IMR-90 (cell line): Measurements from ENCODE around the gene THOP1. TPM values are rescaled to one million over a fixed set of nuclear protein-coding genes. Genes with fewer than 3 reads are reported as not detected.

ENCODE experiments used
- ATAC-seq: fragments of 200-7000 bp; cut with Tn5 transposase; 2 replicates; pipeline ENCODE4 v1.9.1; 2020; ENCODE audit warnings: low read depth, mild to moderate bottlenecking, moderate library complexity
- BruUV-seq: library from RNA; stranded (reverse); fragments of 400-500 nt; replicated peaks from 2 replicates; lab custom pipeline; 2021; lab: Mats Ljungman, UMichigan
- CTCF ChIA-PET: fragments of 300-600 bp; formaldehyde crosslinking; extraction: SDS; loops from one replicate; lab custom pipeline; 2021; ENCODE audit warnings: antibody characterized with exemption; lab: Yijun Ruan, JAX
- POLR2A ChIA-PET: fragments of 300-600 bp; sonication (Branson Sonifier 250); formaldehyde crosslinking; loops from one replicate; lab custom pipeline; 2022; ENCODE audit warnings: antibody characterized with exemption; ENCODE audit not compliant: unreplicated experiment; lab: Charles Lee
- DNase-seq: peaks from one replicate; pipeline ENCODE4 v3.0.0; 2013
- H2AFZ ChIP-seq: replicated peaks from 2 replicates; pipeline ENCODE3; 2013; ENCODE audit warnings: low read length, mild to moderate bottlenecking; ENCODE audit not compliant: poor library complexity
- H2AK5ac ChIP-seq: 2 replicates; pipeline ENCODE4 v1.6.1; 2013; ENCODE audit warnings: low read depth, low read length, inconsistent platforms
- H2AK9ac ChIP-seq: replicated peaks from 2 replicates; pipeline ENCODE3; 2013; ENCODE audit warnings: mild to moderate bottlenecking, low read depth, low read length, moderate library complexity; ENCODE audit not compliant: poor library complexity
- H2BK120ac ChIP-seq: 2 replicates; pipeline ENCODE4 v1.6.1; 2013; ENCODE audit warnings: low read depth, low read length, inconsistent platforms
- H2BK15ac ChIP-seq: 3 replicates; pipeline ENCODE4 v1.6.1; 2013; ENCODE audit warnings: low read depth, low read length, inconsistent platforms
- H2BK20ac ChIP-seq: 2 replicates; pipeline ENCODE4 v1.6.1; 2013; ENCODE audit warnings: low read depth, mild to moderate bottlenecking, inconsistent platforms, low read length, moderate library complexity
- H2BK5ac ChIP-seq: 2 replicates; pipeline ENCODE4 v1.6.1; 2013; ENCODE audit warnings: mild to moderate bottlenecking, low read depth, low read length, inconsistent platforms; ENCODE audit not compliant: poor library complexity, severe bottlenecking
- H3K14ac ChIP-seq: replicated peaks from 2 replicates; pipeline ENCODE4 v1.6.1; 2013; ENCODE audit warnings: low read depth, low read length, inconsistent platforms
- H3K18ac ChIP-seq: 2 replicates; pipeline ENCODE4 v1.6.1; 2013; ENCODE audit warnings: low read depth, low read length, control low read depth
- H3K23ac ChIP-seq: 2 replicates; pipeline ENCODE4 v1.6.1; 2013; ENCODE audit warnings: low read depth, low read length, inconsistent platforms
- H3K27ac ChIP-seq: 2 replicates; pipeline ENCODE4 v1.5.1; 2013; ENCODE audit warnings: mild to moderate bottlenecking, control low read depth, low read length; ENCODE audit not compliant: insufficient read depth
- H3K27me3 ChIP-seq: 2 replicates; pipeline ENCODE4 v1.6.1; 2013; ENCODE audit warnings: low read length; ENCODE audit not compliant: control insufficient read depth, insufficient read depth
- H3K36me3 ChIP-seq: 2 replicates; pipeline ENCODE4 v1.6.1; 2013; ENCODE audit warnings: low read length, mixed read lengths; ENCODE audit not compliant: control insufficient read depth, insufficient read depth
- H3K4ac ChIP-seq: 2 replicates; pipeline ENCODE4 v1.6.1; 2013; ENCODE audit warnings: low read depth, low read length, inconsistent platforms
- H3K4me1 ChIP-seq: 2 replicates; pipeline ENCODE4 v1.6.1; 2013; ENCODE audit warnings: low read length, mixed read lengths; ENCODE audit not compliant: control insufficient read depth, insufficient read depth
- H3K4me2 ChIP-seq: 2 replicates; pipeline ENCODE4 v1.6.1; 2013; ENCODE audit warnings: low read depth, mild to moderate bottlenecking, control low read depth, low read length, moderate library complexity
- H3K4me3 ChIP-seq: 2 replicates; pipeline ENCODE4 v1.5.1; 2013; ENCODE audit warnings: low read depth, mild to moderate bottlenecking, control low read depth, low read length, moderate library complexity; ENCODE audit not compliant: insufficient read depth
- H3K56ac ChIP-seq: 2 replicates; pipeline ENCODE4 v1.6.1; 2013; ENCODE audit warnings: low read length, inconsistent platforms; ENCODE audit not compliant: insufficient read depth; ENCODE audit errors: extremely low read depth
- H3K79me1 ChIP-seq, 2 experiments: 2 replicates each; pipeline ENCODE4 v1.6.1; 2013; ENCODE audit warnings: low read length in 2 of 2, inconsistent platforms in 1 of 2, low read depth in 1 of 2
- H3K9ac ChIP-seq: 2 replicates; pipeline ENCODE4 v1.6.1; 2013; ENCODE audit warnings: low read depth, low read length, control low read depth
- H3K9me1 ChIP-seq: 2 replicates; pipeline ENCODE4 v1.6.1; 2013; ENCODE audit warnings: low read length, inconsistent platforms; ENCODE audit not compliant: insufficient read depth
- H3K9me3 ChIP-seq: 2 replicates; pipeline ENCODE4 v1.6.1; 2013; ENCODE audit warnings: low read length; ENCODE audit not compliant: control insufficient read depth, insufficient read depth
- H4K20me1 ChIP-seq: 2 replicates; pipeline ENCODE4 v1.6.1; 2013; ENCODE audit warnings: low read length, inconsistent platforms; ENCODE audit not compliant: insufficient read depth
- H4K5ac ChIP-seq: 2 replicates; pipeline ENCODE4 v1.6.1; 2013; ENCODE audit warnings: mild to moderate bottlenecking, low read depth, low read length, control low read depth
- H4K8ac ChIP-seq, 2 experiments: 2 replicates each; pipeline ENCODE4 v1.6.1; 2013; ENCODE audit warnings: low read depth in 2 of 2, low read length in 2 of 2, control low read depth in 1 of 2, inconsistent platforms in 1 of 2
- H4K91ac ChIP-seq: 2 replicates; pipeline ENCODE4 v1.6.1; 2013; ENCODE audit warnings: low read depth, low read length, inconsistent platforms; ENCODE audit not compliant: insufficient read depth
- BHLHE40 ChIP-seq: fragments of 150-350 bp; IDR thresholded peaks from 2 replicates; pipeline ENCODE4 v1.6.1; 2016; ENCODE audit warnings: mild to moderate bottlenecking, low read depth, low read length
- CEBPB ChIP-seq: IDR thresholded peaks from 2 replicates; pipeline ENCODE4 v1.6.1; 2012; ENCODE audit warnings: low read depth, low read length, improper control_type of control experiment
- FOS ChIP-seq: fragments of 150-350 bp; IDR thresholded peaks from 2 replicates; pipeline ENCODE4 v1.6.1; 2016; ENCODE audit warnings: low read depth, low read length
- RAD21 ChIP-seq: IDR thresholded peaks from 2 replicates; pipeline ENCODE4 v1.6.1; 2012; ENCODE audit warnings: low read length, improper control_type of control experiment
- RCOR1 ChIP-seq: IDR thresholded peaks from 2 replicates; pipeline ENCODE4 v1.6.1; 2012; ENCODE audit warnings: mild to moderate bottlenecking, low read length, improper control_type of control experiment; ENCODE audit not compliant: insufficient replicate concordance
- WGBS, 2 experiments: methylation state at CpG; one replicate each; pipeline versions ENCODE4 v1.1.5 to v1.1.7; 2013; ENCODE audit warnings: missing lambda C conversion rate in 2 of 2; ENCODE audit not compliant: insufficient read length in 1 of 2; ENCODE audit errors: extremely low coverage in 2 of 2; 5-methylcytosine and 5-hydroxymethylcytosine counted together
- dilution Hi-C: fragments of 300-500 bp; cut with HindIII; formaldehyde crosslinking; loops from one replicate; pipeline ENCODE4 v1.14.3; 2018; ENCODE audit warnings: low sequenced_read_pairs; ENCODE audit not compliant: unreplicated experiment
- in situ Hi-C: fragments of 300-500 bp; cut with MboI; formaldehyde crosslinking; loops from 3 replicates; pipeline ENCODE4 v1.14.3; 2019; ENCODE audit warnings: low sequenced_read_pairs, inconsistent platforms, mixed read lengths
- intact Hi-C: fragments of 100-400 bp; cut with micrococcal nuclease; formaldehyde crosslinking; loops from 2 replicates; pipeline ENCODE4 v1.10.0; 2022
- polyA plus RNA-seq, 3 experiments: library from polyadenylated mRNA; depleted of rRNA; stranded (reverse); fragments of >200 nt; gene quantifications; 2 replicates each; pipeline ENCODE4 v1.2.3, GENCODE V29; 2012; ENCODE audit warnings: low replicate concordance in 1 of 3
- total RNA-seq: library from RNA; depleted of rRNA; stranded (reverse); fragments of >200 nt; gene quantifications from 2 replicates; pipeline ENCODE4 v1.2.3, GENCODE V29; 2012

The THOP1 gene
- total and polyA plus RNA-seq, 2 of the 4 experiments (the other 2 are of a cell fraction) = 57.5 to 91.9 TPM

- no peak overlapping the region for H2AFZ ChIP-seq
- no peak overlapping the region for H3K4ac ChIP-seq
- H3K4me2 ChIP-seq = no peak overlapping the region
- H3K27ac ChIP-seq = no peak overlapping the region
- peaks cover 11 to 26% of the 10 kb centered on the region in 2 experiments; a peak in 3 of 4 replicates for H3K79me1 ChIP-seq
- no peak overlapping the region for H2BK5ac ChIP-seq
- H3K18ac ChIP-seq = no peak overlapping the region
- no peak for DNase-seq
- dilution Hi-C loops = no loop called here
- H3K4me1 ChIP-seq = no peaks in the 10 kb centered on the region; the same call in 1 of the 2 replicates
- H3K9me1 ChIP-seq = 0 out of 2 replicates have a peak, but pooled peaks cover 2% of the 10 kb centered on the region
- H2BK120ac ChIP-seq = no peak overlapping the region
- intact Hi-C loops = no loop called here
- no peak overlapping the region for H3K14ac ChIP-seq
- H2AK9ac ChIP-seq = no peak overlapping the region
- ATAC-seq = no peak
- no peak overlapping the region for H4K5ac ChIP-seq
- peak; percentile 88 for TF ChIP-seq CEBPB
- TF ChIP-seq RCOR1 = no peak
- TF ChIP-seq BHLHE40 = no peak
- no peak for TF ChIP-seq FOS
- no peak for TF ChIP-seq RAD21
- CTCF ChIA-PET = no interaction called here
- H3K4me3 ChIP-seq = no peak overlapping the region
- in situ Hi-C loops = no loop called here
- peaks cover 29% of the 10 kb centered on the region for H3K36me3 ChIP-seq
- no peak overlapping the region for H2BK15ac ChIP-seq
- H4K91ac ChIP-seq = no peak overlapping the region
- no TSS peak for BruUV-seq
- H4K8ac ChIP-seq = no peak overlapping the region
- no peak overlapping the region for H3K9ac ChIP-seq
- H3K56ac ChIP-seq = no peak overlapping the region
- POLR2A ChIA-PET = no interaction called here
- H2BK20ac ChIP-seq = no peak overlapping the region
- H3K27me3 ChIP-seq = no peaks in the 10 kb centered on the region
- no peak overlapping the region for H3K23ac ChIP-seq
- no peaks in the 10 kb centered on the region; the same call in none of the 2 replicates for H4K20me1 ChIP-seq
- H3K9me3 ChIP-seq = no peaks in the 10 kb centered on the region; the same call in 1 of the 2 replicates
- WGBS, 2 experiments = 100% methylated on average over 7 of the region's 15 CpGs; no CpG with 5 or more reads in 1 of the 2 experiments
- no peak overlapping the region for H2AK5ac ChIP-seq
Measured at GRCh38 chr19:2736550-2737190, 48.6 kb upstream of the THOP1 start.
